Activated CD8-positive, alpha-beta T cell treated with anti-CD3 and anti-CD28 coated beads for 36 hours (primary cell): ENCODE results near the gene DTNA. TPM values are rescaled to one million over a fixed set of nuclear protein-coding genes. Genes with fewer than 3 reads are reported as not detected.
"Not testable (repeated sequence)": the region's sequence is repeated elsewhere in the genome, so short reads cannot be mapped to it uniquely, and the experiment has no call there.

Experiments used
- ATAC-seq: fragments of 200-7000 bp; cut with Tn5 transposase; one replicate; pipeline ENCODE4 v1.10.0; 2021; ENCODE audit warnings: mild to moderate bottlenecking, moderate library complexity
- CTCF ChIA-PET: fragments of 350-600 bp; sonication (Branson Sonifier 250); formaldehyde crosslinking; loops from one replicate; lab custom pipeline; 2021; ENCODE audit warnings: antibody characterized with exemption; lab: Charles Lee
- POLR2A ChIA-PET: fragments of 350-600 bp; sonication (Branson Sonifier 250); formaldehyde crosslinking; loops from one replicate; lab custom pipeline; 2021; ENCODE audit warnings: antibody characterized with exemption; lab: Charles Lee
- DNase-seq: peaks from one replicate; pipeline ENCODE4 v3.0.0-alpha.2; 2020
- H3K27ac Mint-ChIP-seq: one replicate; pipeline ENCODE4 v1.8.0; 2021; ENCODE audit warnings: mild to moderate bottlenecking, mixed read lengths
- H3K27me3 Mint-ChIP-seq: one replicate; pipeline ENCODE4 v1.8.0; 2021; ENCODE audit warnings: mixed read lengths
- H3K36me3 Mint-ChIP-seq: one replicate; pipeline ENCODE4 v1.8.0; 2021; ENCODE audit warnings: low read depth, mixed read lengths
- H3K4me1 Mint-ChIP-seq: one replicate; pipeline ENCODE4 v1.8.0; 2021; ENCODE audit warnings: low read depth, mixed read lengths
- H3K4me3 Mint-ChIP-seq: one replicate; pipeline ENCODE4 v1.8.0; 2021; ENCODE audit warnings: mild to moderate bottlenecking, moderate library complexity, mixed read lengths
- H3K9me3 Mint-ChIP-seq: one replicate; pipeline ENCODE4 v1.8.0; 2021; ENCODE audit warnings: mixed read lengths
- intact Hi-C: fragments of 100-400 bp; cut with micrococcal nuclease; formaldehyde crosslinking; loops from one replicate; pipeline ENCODE4 v1.10.0; 2022
- total RNA-seq, 2 experiments: library from RNA; stranded (reverse); gene quantifications; one replicate each; pipeline ENCODE4 v1.2.3, GENCODE V29; 2021
- TF ChIP-seq, protein P1 (sequence below): fragments of 200-600 bp; IDR thresholded peaks from one replicate; pipeline ENCODE4 v1.8.0; 2022; ENCODE audit warnings: antibody characterized with exemption, mild to moderate bottlenecking

DTNA gene
- total RNA-seq, 2 experiments from 2014 or later = 0.40 to 0.41 TPM

DNA sequence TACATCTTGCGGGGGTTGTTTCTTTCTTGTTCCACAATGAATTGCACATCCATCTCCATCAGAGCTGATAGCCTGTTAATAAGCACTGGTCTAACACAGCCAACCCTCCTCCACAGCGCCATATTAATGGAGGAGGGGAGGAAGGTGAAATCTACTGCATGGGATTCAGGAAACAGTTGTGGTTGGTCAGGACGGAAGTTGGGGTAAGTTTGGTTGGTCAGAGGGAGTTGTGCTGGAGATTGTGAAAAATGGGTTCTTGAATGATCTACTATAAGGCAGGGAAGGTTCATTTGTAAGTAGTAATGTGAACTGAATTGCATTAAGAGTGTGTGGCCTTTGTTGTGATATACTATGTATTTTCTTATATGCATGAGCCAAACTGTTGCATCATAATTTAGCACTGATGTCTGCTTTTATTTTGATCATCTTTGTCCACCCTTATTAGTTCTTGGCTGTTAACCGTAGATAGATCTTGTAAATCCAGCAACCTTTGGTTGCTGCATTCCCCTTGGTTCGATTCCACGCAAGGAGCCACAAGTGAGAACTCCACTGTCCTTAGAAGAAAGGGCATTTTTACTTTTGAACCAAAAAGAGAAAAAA, 180.5 kb downstream of the DTNA start:
- H3K27ac Mint-ChIP-seq = no peak overlapping the region
- ATAC-seq (no peak), DNase-seq (no peak)
- POLR2A ChIA-PET = interaction anchor here (0.5 kb wide), 1 partner anchor 1051 kb away, joined by 3 read pairs; no protein-coding TSS in a partner anchor
- H3K27me3 Mint-ChIP-seq = peaks cover 10% of the 10 kb centered on the region
- TF ChIP-seq, protein P1, sequence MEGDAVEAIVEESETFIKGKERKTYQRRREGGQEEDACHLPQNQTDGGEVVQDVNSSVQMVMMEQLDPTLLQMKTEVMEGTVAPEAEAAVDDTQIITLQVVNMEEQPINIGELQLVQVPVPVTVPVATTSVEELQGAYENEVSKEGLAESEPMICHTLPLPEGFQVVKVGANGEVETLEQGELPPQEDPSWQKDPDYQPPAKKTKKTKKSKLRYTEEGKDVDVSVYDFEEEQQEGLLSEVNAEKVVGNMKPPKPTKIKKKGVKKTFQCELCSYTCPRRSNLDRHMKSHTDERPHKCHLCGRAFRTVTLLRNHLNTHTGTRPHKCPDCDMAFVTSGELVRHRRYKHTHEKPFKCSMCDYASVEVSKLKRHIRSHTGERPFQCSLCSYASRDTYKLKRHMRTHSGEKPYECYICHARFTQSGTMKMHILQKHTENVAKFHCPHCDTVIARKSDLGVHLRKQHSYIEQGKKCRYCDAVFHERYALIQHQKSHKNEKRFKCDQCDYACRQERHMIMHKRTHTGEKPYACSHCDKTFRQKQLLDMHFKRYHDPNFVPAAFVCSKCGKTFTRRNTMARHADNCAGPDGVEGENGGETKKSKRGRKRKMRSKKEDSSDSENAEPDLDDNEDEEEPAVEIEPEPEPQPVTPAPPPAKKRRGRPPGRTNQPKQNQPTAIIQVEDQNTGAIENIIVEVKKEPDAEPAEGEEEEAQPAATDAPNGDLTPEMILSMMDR = no peak
- no peaks in the 10 kb centered on the region for H3K4me1 Mint-ChIP-seq
- CTCF ChIA-PET = no interaction called here
- intact Hi-C loops = no loop called here
- H3K36me3 Mint-ChIP-seq = no peaks in the 10 kb centered on the region
- H3K4me3 Mint-ChIP-seq = no peak overlapping the region
- peaks cover 7% of the 10 kb centered on the region for H3K9me3 Mint-ChIP-seq

DNA sequence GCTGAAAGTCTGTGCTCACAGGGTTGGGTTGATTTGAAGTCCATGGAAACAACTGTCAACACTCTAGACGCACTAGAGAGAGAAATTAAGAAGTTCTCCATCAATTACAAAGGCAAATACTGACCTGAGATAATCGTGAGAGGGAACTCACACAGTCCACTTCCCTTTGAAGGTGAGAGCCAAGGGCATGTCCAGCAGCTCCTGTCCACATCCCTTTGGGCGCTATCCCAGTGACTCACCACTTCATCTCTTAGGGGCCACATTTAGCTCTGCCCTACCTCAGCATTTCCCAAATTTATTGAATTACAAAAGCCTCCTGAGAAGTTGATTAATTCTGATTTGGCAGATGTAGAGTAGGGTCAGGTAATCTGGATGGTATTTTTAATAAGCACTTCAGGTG, 182.3 kb downstream of the DTNA start:
- DNase-seq = no peak
- H3K4me1 Mint-ChIP-seq = no peaks in the 10 kb centered on the region
- ATAC-seq = no peak
- TF ChIP-seq, protein P1 = no peak
- H3K4me3 Mint-ChIP-seq = no peak overlapping the region
- no peaks in the 10 kb centered on the region for H3K36me3 Mint-ChIP-seq
- POLR2A ChIA-PET = no interaction called here
- H3K27ac Mint-ChIP-seq = no peak overlapping the region
- CTCF ChIA-PET = interaction anchor here (0.9 kb wide), 1 partner anchor 104 kb away, joined by 3 read pairs; no protein-coding TSS in a partner anchor
- peaks cover 7% of the 10 kb centered on the region for H3K9me3 Mint-ChIP-seq
- peaks cover 10% of the 10 kb centered on the region for H3K27me3 Mint-ChIP-seq
- intact Hi-C loops = no loop called here

DNA sequence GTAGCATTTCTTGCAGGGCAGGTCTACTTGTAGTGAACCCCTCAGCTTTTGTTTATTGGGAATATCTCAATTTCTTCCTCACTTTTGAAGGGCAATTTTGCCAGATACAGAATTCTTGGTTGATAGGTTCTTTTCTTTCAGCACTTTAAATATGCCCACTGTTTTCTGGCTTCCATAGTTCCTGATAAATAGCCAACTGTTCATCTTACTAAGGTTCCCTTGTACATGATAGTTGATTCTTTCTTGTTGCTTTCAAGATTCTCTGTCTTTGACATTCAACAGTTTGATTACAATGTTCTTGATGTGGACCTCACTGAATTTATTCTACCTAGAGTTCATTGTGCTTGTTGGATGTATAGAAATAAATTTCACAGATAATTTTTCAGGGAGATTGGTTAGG, 183.1 kb downstream of the DTNA start:
- TF ChIP-seq, protein P1 = no peak
- no peaks in the 10 kb centered on the region for H3K4me1 Mint-ChIP-seq
- POLR2A ChIA-PET = no interaction called here
- CTCF ChIA-PET = no interaction called here
- ATAC-seq = no peak
- no peaks in the 10 kb centered on the region for H3K36me3 Mint-ChIP-seq
- no peak for DNase-seq
- no peak overlapping the region for H3K27ac Mint-ChIP-seq
- intact Hi-C loops = no loop called here
- H3K4me3 Mint-ChIP-seq = no peak overlapping the region
- H3K27me3 Mint-ChIP-seq = peaks cover 10% of the 10 kb centered on the region
- peaks cover 7% of the 10 kb centered on the region for H3K9me3 Mint-ChIP-seq

DNA sequence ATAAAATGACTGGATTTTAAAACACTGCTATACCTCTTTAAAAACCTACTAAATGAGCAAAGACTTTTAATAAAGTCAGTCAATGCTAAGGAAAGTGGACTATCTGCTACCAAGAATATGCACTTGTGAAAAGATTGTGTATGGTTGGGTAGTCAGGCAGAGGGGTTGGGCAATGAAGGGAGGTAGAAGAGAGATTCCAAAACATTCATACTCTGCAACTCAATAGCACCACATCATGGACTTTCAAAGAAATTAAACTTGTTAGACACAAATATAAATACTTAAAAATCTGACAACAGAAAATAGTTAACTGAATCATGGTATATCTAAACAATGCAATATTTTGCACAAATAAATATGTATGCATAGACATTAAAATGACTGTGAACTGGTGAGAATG, 191.2 kb downstream of the DTNA start:
- Mint-ChIP-seq H3K36me3 (peaks cover 2% of the 10 kb centered on the region), H3K4me3 (no peak overlapping the region), H3K27ac (no peak overlapping the region), H3K27me3 (no peaks in the 10 kb centered on the region), H3K9me3 (peaks cover 9% of the 10 kb centered on the region), H3K4me1 (peaks cover 7% of the 10 kb centered on the region)
- TF ChIP-seq, protein P1 = no peak
- DNase-seq = no peak
- ChIA-PET POLR2A (no interaction called here), CTCF (no interaction called here)
- ATAC-seq = no peak
- intact Hi-C loops = no loop called here

DNA sequence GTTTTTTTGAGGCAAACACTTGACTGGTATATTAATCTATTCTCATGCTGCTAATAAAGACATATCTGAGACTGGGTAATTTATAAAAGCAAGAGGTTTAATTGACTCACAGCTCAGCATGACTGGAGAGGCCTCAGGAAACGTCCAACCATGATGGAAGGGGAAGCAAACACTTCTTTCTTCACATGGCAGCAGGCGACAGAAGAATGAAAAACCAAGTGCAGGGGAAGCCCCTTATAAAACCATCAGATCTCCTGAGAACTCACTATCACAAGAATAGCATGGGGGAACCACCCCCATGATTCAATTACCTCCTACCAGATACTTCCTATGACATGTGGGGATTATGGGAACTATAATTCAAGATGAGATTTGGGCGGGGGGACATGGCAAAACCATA, 194.9 kb downstream of the DTNA start:
- Mint-ChIP-seq H3K36me3 (peaks cover 7% of the 10 kb centered on the region), H3K4me1 (peaks cover 14% of the 10 kb centered on the region), H3K27me3 (no peaks in the 10 kb centered on the region), H3K9me3 (peaks cover 22% of the 10 kb centered on the region), H3K4me3 (no peak overlapping the region), H3K27ac (no peak overlapping the region)
- CTCF ChIA-PET = no interaction called here
- intact Hi-C loops = no loop called here
- ATAC-seq (peak; percentile 20), DNase-seq (no peak)
- TF ChIP-seq, protein P1 = no peak
- POLR2A ChIA-PET = no interaction called here

DNA sequence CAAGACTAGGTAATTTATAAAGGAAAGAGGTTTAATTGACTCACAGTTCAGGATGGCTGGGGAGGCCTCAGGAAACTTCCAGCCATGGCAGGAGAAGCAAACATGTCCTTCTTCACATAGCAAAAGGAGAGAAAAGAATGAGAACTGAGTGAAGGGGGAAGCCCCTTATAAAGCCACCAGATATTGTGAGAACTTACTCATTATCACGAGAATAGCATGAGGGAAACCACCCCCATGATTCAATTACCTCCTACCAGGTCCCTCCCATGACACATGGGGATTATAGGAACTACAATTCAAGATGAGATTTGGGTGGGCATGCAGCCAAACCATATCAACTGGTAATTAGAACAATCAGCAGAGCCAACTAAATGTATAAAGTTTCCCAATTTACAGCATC, 196.9 kb downstream of the DTNA start:
- H3K4me3 Mint-ChIP-seq, H3K36me3 Mint-ChIP-seq, POLR2A ChIA-PET, H3K27me3 Mint-ChIP-seq, H3K27ac Mint-ChIP-seq, ATAC-seq, intact Hi-C loops, CTCF ChIA-PET: not testable (repeated sequence)
- Mint-ChIP-seq H3K4me1 (peaks cover 14% of the 10 kb centered on the region), H3K9me3 (peaks cover 22% of the 10 kb centered on the region)
- peak; percentile 44 for DNase-seq
